ENCODE results near the gene TMPRSS9.

TMPRSS9 gene

GRCh38 chr19:2428756-2429711, 69.0 kb downstream of the TMPRSS9 start:
- no peak for DNase-seq (ENCODE audit: low spot score)
- in situ Hi-C loops (cut with MboI; ENCODE audit: low pct_unique_long_range_greater_than_20kb, low sequenced_read_pairs, unreplicated experiment), result no loop called here
- TF ChIP-seq CTCF (IDR thresholded peaks at IDR 0.05; ENCODE audit: extremely low read depth, insufficient read depth, missing control alignments), result no peak

DNA sequence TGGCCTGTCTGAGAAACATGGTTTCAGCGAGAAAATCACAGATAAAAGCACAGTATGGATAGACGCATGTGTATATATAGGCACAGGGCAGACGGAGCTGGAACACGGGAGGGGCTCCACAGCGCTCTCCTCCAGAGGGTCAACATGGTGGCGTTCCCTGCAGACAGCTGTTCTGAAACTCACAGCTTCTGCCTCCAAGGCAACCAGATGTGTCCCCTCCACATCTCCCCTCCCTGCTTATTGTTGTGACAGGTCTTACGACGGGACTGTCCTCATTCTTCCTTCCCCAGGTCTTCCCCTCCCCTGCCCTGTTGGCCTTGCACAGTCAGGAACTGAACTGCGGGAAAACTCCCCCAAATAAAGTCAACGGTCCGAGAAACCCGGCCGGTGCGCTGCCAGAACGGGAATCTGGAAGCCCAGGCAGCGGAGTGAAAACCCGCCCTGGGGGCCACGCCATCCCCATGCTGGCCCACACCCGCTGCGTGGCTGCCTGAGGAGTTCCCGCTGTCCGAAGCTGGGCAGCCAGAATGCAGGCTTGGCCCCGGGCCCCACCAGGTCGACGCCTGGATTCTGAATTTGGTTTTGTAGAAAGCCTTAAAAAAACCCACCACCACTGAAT, 70.0 kb downstream of the TMPRSS9 start:
- in situ Hi-C loops (cut with MboI; ENCODE audit: low pct_unique_long_range_greater_than_20kb, low sequenced_read_pairs, unreplicated experiment), result no loop called here
- no peak for DNase-seq (ENCODE audit: low spot score)
- no peak for TF ChIP-seq CTCF (IDR thresholded peaks at IDR 0.05; ENCODE audit: extremely low read depth, insufficient read depth, missing control alignments)

GRCh38 chr19:2431318-2432055, 71.4 kb downstream of the TMPRSS9 start:
- no peak for TF ChIP-seq CTCF (IDR thresholded peaks at IDR 0.05; ENCODE audit: extremely low read depth, insufficient read depth, missing control alignments)
- DNase-seq (ENCODE audit: low spot score), result no peak
- in situ Hi-C loops (cut with MboI; ENCODE audit: low pct_unique_long_range_greater_than_20kb, low sequenced_read_pairs, unreplicated experiment), result no loop called here

- DNase-seq (ENCODE audit: low spot score), result no peak
- TF ChIP-seq CTCF (IDR thresholded peaks at IDR 0.05; ENCODE audit: extremely low read depth, insufficient read depth, missing control alignments), result no peak
- in situ Hi-C loops (cut with MboI; ENCODE audit: low pct_unique_long_range_greater_than_20kb, low sequenced_read_pairs, unreplicated experiment), result no loop called here
Observed at GRCh38 chr19:2432131-2432848, 72.2 kb downstream of the TMPRSS9 start.

- no peak for TF ChIP-seq CTCF (IDR thresholded peaks at IDR 0.05; ENCODE audit: extremely low read depth, insufficient read depth, missing control alignments)
- in situ Hi-C loops (cut with MboI; ENCODE audit: low pct_unique_long_range_greater_than_20kb, low sequenced_read_pairs, unreplicated experiment), result no loop called here
- no peak for DNase-seq (ENCODE audit: low spot score)
Observed at GRCh38 chr19:2433854-2434253, 73.8 kb downstream of the TMPRSS9 start.

GRCh38 chr19:2434267-2434666, 74.2 kb downstream of the TMPRSS9 start:
- in situ Hi-C loops (cut with MboI; ENCODE audit: low pct_unique_long_range_greater_than_20kb, low sequenced_read_pairs, unreplicated experiment), result no loop called here
- no peak for DNase-seq (ENCODE audit: low spot score)
- no peak for TF ChIP-seq CTCF (IDR thresholded peaks at IDR 0.05; ENCODE audit: extremely low read depth, insufficient read depth, missing control alignments)

Measured in GM13977 (cell line).